ENCODE results near the gene CRYBG1. TPM values are rescaled to one million over a fixed set of nuclear protein-coding genes. Genes with fewer than 3 reads are reported as not detected.

The CRYBG1 gene
- total and polyA plus RNA-seq, 8 donors, result 9.9 to 37.1 (median 14.4) TPM

- H3K36me3 ChIP-seq, result no peaks in the 10 kb centered on the region
- DNase-seq (no peak), ATAC-seq (no peak)
- intact Hi-C loops (cut with DNase I), result no loop called here
- TF ChIP-seq CTCF (IDR thresholded peaks at IDR 0.05), result no peak
- H3K9me3 ChIP-seq, result peaks cover 0 to 2% of the 10 kb centered on the region in 2 donors
- H3K4me3 ChIP-seq, result no peak overlapping the region
- H3K27me3 ChIP-seq, result no peaks in the 10 kb centered on the region
- no peak overlapping the region for H3K27ac ChIP-seq
- no peaks in the 10 kb centered on the region for H3K4me1 ChIP-seq
Measured at GRCh38 chr6:106411643-106412200, 51.2 kb downstream of the CRYBG1 start.

GRCh38 chr6:106413016-106413415 is 52.5 kb downstream of the CRYBG1 start:
- Histone ChIP-seq H3K27me3 (no peaks in the 10 kb centered on the region), H3K36me3 (no peaks in the 10 kb centered on the region), H3K4me3 (no peak overlapping the region), H3K27ac (no peak overlapping the region), H3K9me3 (no peaks in the 10 kb centered on the region), H3K4me1 (no peaks in the 10 kb centered on the region)
- no peak for ATAC-seq
- no peak for DNase-seq
- intact Hi-C loops (cut with DNase I), result no loop called here
- TF ChIP-seq CTCF (IDR thresholded peaks at IDR 0.05), result no peak

GRCh38 chr6:106413722-106414121 is 53.2 kb downstream of the CRYBG1 start:
- no peak for TF ChIP-seq CTCF (IDR thresholded peaks at IDR 0.05)
- no peaks in the 10 kb centered on the region for H3K4me1 ChIP-seq
- no peaks in the 10 kb centered on the region for H3K36me3 ChIP-seq
- no peaks in the 10 kb centered on the region for H3K27me3 ChIP-seq
- H3K27ac ChIP-seq, result no peak overlapping the region
- H3K4me3 ChIP-seq, result no peak overlapping the region
- H3K9me3 ChIP-seq, result no peaks in the 10 kb centered on the region
- DNase-seq (no peak), ATAC-seq (no peak)
- intact Hi-C loops (cut with DNase I), result no loop called here

GRCh38 chr6:106415921-106416320 is 55.4 kb downstream of the CRYBG1 start:
- intact Hi-C loops (cut with DNase I), result no loop called here
- ATAC-seq, result no peak
- TF ChIP-seq CTCF (IDR thresholded peaks at IDR 0.05), result no peak

GRCh38 chr6:106417572-106418147 is 57.1 kb downstream of the CRYBG1 start:
- Histone ChIP-seq H3K27ac (no peak overlapping the region), H3K9me3 (no peaks in the 10 kb centered on the region), H3K4me1 (no peaks in the 10 kb centered on the region), H3K27me3 (no peaks in the 10 kb centered on the region), H3K4me3 (no peak overlapping the region), H3K36me3 (no peaks in the 10 kb centered on the region)
- intact Hi-C loops (cut with DNase I), result no loop called here
- ATAC-seq, result no peak
- DNase-seq, result no peak
- TF ChIP-seq CTCF (IDR thresholded peaks at IDR 0.05), result no peak

More at GRCh38 chr6:106415921-106416320, 55.4 kb downstream of the CRYBG1 start:
- H3K4me3 ChIP-seq, result no peak overlapping the region
- no peak overlapping the region for H3K27ac ChIP-seq
- DNase-seq, result no peak
- no peaks in the 10 kb centered on the region for H3K27me3 ChIP-seq
- H3K4me1 ChIP-seq, result no peaks in the 10 kb centered on the region
- H3K9me3 ChIP-seq, result no peaks in the 10 kb centered on the region
- H3K36me3 ChIP-seq, result no peaks in the 10 kb centered on the region

Data from left lung (tissue), 10 donors.